GM23338 (cell line): Measurements from ENCODE around the gene SORT1. TPM values are rescaled to one million over a fixed set of nuclear protein-coding genes. Genes with fewer than 3 reads are reported as not detected.

ENCODE experiments used
- ATAC-seq: fragments of 200-7000 bp; cut with Tn5 transposase; 3 replicates; pipeline ENCODE4 v1.9.1; 2020
- DNase-seq: peaks from one replicate; pipeline ENCODE4 v3.0.0-alpha.2; 2015; ENCODE audit warnings: low spot score
- H2AFZ ChIP-seq: fragments of 200-600 bp; sonication (generic); 2 replicates; pipeline ENCODE4 v1.8.0; 2016; ENCODE audit warnings: antibody characterized with exemption, mild to moderate bottlenecking, moderate library complexity
- H3F3A ChIP-seq: fragments of 200-600 bp; sonication (generic); replicated peaks from 2 replicates; pipeline ENCODE4 v1.8.0; 2017; ENCODE audit warnings: antibody characterized with exemption, mixed run types, low read depth
- H3K27ac ChIP-seq: fragments of 200-600 bp; sonication (generic); 2 replicates; pipeline ENCODE4 v1.6.1; 2016; ENCODE audit warnings: low read depth
- H3K27me3 ChIP-seq: fragments of 200-600 bp; sonication (generic); 2 replicates; pipeline ENCODE4 v1.8.0; 2016; ENCODE audit warnings: mild to moderate bottlenecking, mixed run types, moderate library complexity; ENCODE audit not compliant: insufficient read depth
- H3K36me3 ChIP-seq: fragments of 200-600 bp; sonication (generic); 2 replicates; pipeline ENCODE4 v1.8.0; 2016; ENCODE audit warnings: mild to moderate bottlenecking; ENCODE audit not compliant: insufficient read depth
- H3K4me1 ChIP-seq: fragments of 200-600 bp; sonication (generic); 2 replicates; pipeline ENCODE4 v1.8.0; 2016; ENCODE audit warnings: mild to moderate bottlenecking, moderate library complexity; ENCODE audit not compliant: insufficient read depth
- H3K4me2 ChIP-seq: fragments of 200-600 bp; sonication (generic); 2 replicates; pipeline ENCODE4 v1.7.1; 2017; ENCODE audit warnings: mixed run types
- H3K4me3 ChIP-seq: fragments of 200-600 bp; sonication (generic); 2 replicates; pipeline ENCODE4 v1.6.1; 2016; ENCODE audit warnings: mixed run types
- H3K79me2 ChIP-seq: fragments of 200-600 bp; sonication (generic); replicated peaks from 2 replicates; pipeline ENCODE4 v1.8.0; 2017; ENCODE audit warnings: mild to moderate bottlenecking; ENCODE audit not compliant: insufficient read depth
- H3K9me2 ChIP-seq: fragments of 200-600 bp; sonication (generic); 2 replicates; pipeline ENCODE4 v1.8.0; 2017; ENCODE audit not compliant: insufficient read depth
- H4K20me1 ChIP-seq: fragments of 200-600 bp; sonication (generic); replicated peaks from 2 replicates; pipeline ENCODE4 v1.8.0; 2017; ENCODE audit warnings: mild to moderate bottlenecking; ENCODE audit not compliant: insufficient read depth
- H3K27ac Mint-ChIP-seq: 2 replicates; pipeline ENCODE4 v1.8.0; 2020; ENCODE audit warnings: inconsistent platforms, mild to moderate bottlenecking, moderate library complexity, mixed read lengths
- H3K27me3 Mint-ChIP-seq: 3 replicates; pipeline ENCODE4 v1.8.0; 2022; ENCODE audit warnings: low read depth, mild to moderate bottlenecking, moderate library complexity, mixed read lengths, inconsistent platforms; ENCODE audit not compliant: insufficient read depth, poor library complexity
- H3K36me3 Mint-ChIP-seq: 3 replicates; pipeline ENCODE4 v1.8.0; 2021; ENCODE audit warnings: low read depth, mild to moderate bottlenecking, inconsistent platforms, moderate library complexity, mixed read lengths
- H3K4me1 Mint-ChIP-seq: 3 replicates; pipeline ENCODE4 v1.8.0; 2020; ENCODE audit warnings: mild to moderate bottlenecking, inconsistent platforms, mixed read lengths
- H3K4me3 Mint-ChIP-seq: 3 replicates; pipeline ENCODE4 v1.8.0; 2021; ENCODE audit warnings: moderate library complexity, mild to moderate bottlenecking, inconsistent platforms, mixed read lengths
- H3K9me3 Mint-ChIP-seq: 3 replicates; pipeline ENCODE4 v1.8.0; 2020; ENCODE audit warnings: moderate library complexity, mild to moderate bottlenecking, inconsistent platforms, mixed read lengths
- CTCF ChIP-seq, 2 experiments: fragments of 200-600 bp in 1 of 2; sonication (generic) in 1 of 2; conservative IDR thresholded peaks; 2 replicates each; pipeline versions ENCODE4 v1.5.1 to v1.6.1; 2016 to 2017; ENCODE audit warnings: antibody characterized with exemption in 2 of 2, low read depth in 2 of 2, mild to moderate bottlenecking in 2 of 2, moderate library complexity in 1 of 2
- EZH2 ChIP-seq: fragments of 200-600 bp; sonication (generic); IDR thresholded peaks from one replicate; pipeline ENCODE4 v1.8.0; 2017; ENCODE audit warnings: antibody characterized with exemption, mild to moderate bottlenecking, low read depth; ENCODE audit not compliant: unreplicated experiment
- JUNB ChIP-seq: IDR thresholded peaks from one replicate; pipeline ENCODE4 v1.6.1; 2016; ENCODE audit warnings: antibody characterized with exemption; ENCODE audit not compliant: unreplicated experiment
- POLR2AphosphoS5 ChIP-seq: IDR thresholded peaks from 2 replicates; pipeline ENCODE4 v1.6.1; 2016; ENCODE audit warnings: antibody characterized with exemption, low read depth
- REST ChIP-seq: IDR thresholded peaks from one replicate; pipeline ENCODE4 v1.6.1; 2018; ENCODE audit warnings: antibody characterized with exemption; ENCODE audit not compliant: unreplicated experiment
- ZNF114 ChIP-seq: fragments of 250-450 bp; sonication (Bioruptor Pico); IDR thresholded peaks from 2 replicates; pipeline ENCODE4 v1.5.0; 2020; ENCODE audit warnings: mild to moderate bottlenecking, moderate library complexity
- ZNF331 ChIP-seq: fragments of 250-450 bp; sonication (Bioruptor Pico); IDR thresholded peaks from 2 replicates; pipeline ENCODE4 v1.5.0; 2020; ENCODE audit warnings: low read depth, mild to moderate bottlenecking, moderate library complexity
- polyA plus RNA-seq: library from polyadenylated mRNA; unstranded; fragments of >200 nt; fragmentation: Nextera tagmentation; extraction: Ambion mirVana; gene quantifications from 2 replicates; pipeline ENCODE4 v1.2.1, GENCODE V29; 2016
- total RNA-seq: library from RNA; depleted of rRNA; stranded (reverse); fragments of >200 nt; shearing (Covaris generic); gene quantifications from 2 replicates; pipeline ENCODE4 v1.2.3, GENCODE V29; 2014
- TF ChIP-seq, protein P1 (sequence below): IDR thresholded peaks from 2 replicates; pipeline ENCODE4 v1.6.1; 2016; ENCODE audit warnings: antibody characterized with exemption

Gene SORT1
- total and polyA plus RNA-seq, 2 experiments from 2014 or later = 10.9 to 55.4 TPM

- ATAC-seq = no peak
These were observed 25.8 kb upstream of the SORT1 start for GRCh38 chr1:109423498-109423897.

More at GRCh38 chr1:109423498-109423897, 25.8 kb upstream of the SORT1 start:
- H3K27ac ChIP-seq = no peak overlapping the region
- H3F3A ChIP-seq = no peaks in the 10 kb centered on the region
- H3K4me2 ChIP-seq = no peak overlapping the region
- peaks cover 81% of the 10 kb centered on the region for H3K79me2 ChIP-seq
- TF ChIP-seq ZNF331 (CRISPR knock-in tag) (no peak), CTCF (conservative IDR thresholded peaks at IDR 0.05; ENCODE audit: low read depth in 2 of 2) (no peak), EZH2 (no peak), POLR2AphosphoS5 (no peak), REST (no peak), ZNF114 (CRISPR knock-in tag) (no peak), JUNB (no peak)
- TF ChIP-seq, protein P1, sequence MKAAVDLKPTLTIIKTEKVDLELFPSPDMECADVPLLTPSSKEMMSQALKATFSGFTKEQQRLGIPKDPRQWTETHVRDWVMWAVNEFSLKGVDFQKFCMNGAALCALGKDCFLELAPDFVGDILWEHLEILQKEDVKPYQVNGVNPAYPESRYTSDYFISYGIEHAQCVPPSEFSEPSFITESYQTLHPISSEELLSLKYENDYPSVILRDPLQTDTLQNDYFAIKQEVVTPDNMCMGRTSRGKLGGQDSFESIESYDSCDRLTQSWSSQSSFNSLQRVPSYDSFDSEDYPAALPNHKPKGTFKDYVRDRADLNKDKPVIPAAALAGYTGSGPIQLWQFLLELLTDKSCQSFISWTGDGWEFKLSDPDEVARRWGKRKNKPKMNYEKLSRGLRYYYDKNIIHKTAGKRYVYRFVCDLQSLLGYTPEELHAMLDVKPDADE = no peak
- H3K27me3 ChIP-seq = no peaks in the 10 kb centered on the region
- DNase-seq = no peak
- H3K36me3 ChIP-seq = peaks cover 15% of the 10 kb centered on the region
- H3K4me1 ChIP-seq = peaks cover 4% of the 10 kb centered on the region; the same call in 1 of the 2 replicates
- no peak overlapping the region for H2AFZ ChIP-seq
- peak overlapping the region; percentile 15; the same call in 1 of the 3 replicates for H3K4me3 Mint-ChIP-seq
- H3K4me1 Mint-ChIP-seq = peaks cover 17% of the 10 kb centered on the region; the same call in 2 of the 3 replicates
- H3K9me2 ChIP-seq = no peaks in the 10 kb centered on the region
- H3K4me3 ChIP-seq = no peak overlapping the region
- H3K27ac Mint-ChIP-seq = no peak overlapping the region
- H3K36me3 Mint-ChIP-seq = peaks cover 24% of the 10 kb centered on the region; the same call in 2 of the 3 replicates
- H4K20me1 ChIP-seq = peaks cover 26% of the 10 kb centered on the region
- no peaks in the 10 kb centered on the region for H3K27me3 Mint-ChIP-seq
- H3K9me3 Mint-ChIP-seq = no peaks in the 10 kb centered on the region
